HepG2 (cell line): ENCODE results near the gene BATF2. TPM values are rescaled to one million over a fixed set of nuclear protein-coding genes. Genes with fewer than 3 reads are reported as not detected.

Experiments
- ATAC-seq: fragments of 200-7000 bp; cut with Tn5 transposase; 3 replicates; pipeline ENCODE4 v1.9.1; 2020; ENCODE audit warnings: mild to moderate bottlenecking, moderate library complexity
- BruUV-seq: library from RNA; stranded (reverse); fragments of 400-500 nt; replicated peaks from 2 replicates; lab custom pipeline; 2021; lab: Mats Ljungman, UMichigan
- CTCF ChIA-PET: fragments of 300-600 bp; formaldehyde crosslinking; extraction: SDS; loops from one replicate; lab custom pipeline; 2021; ENCODE audit warnings: low total read pairs, inconsistent platforms, low intra/inter-chr PET ratio; lab: Yijun Ruan, JAX
- POLR2A ChIA-PET: fragments of 350-600 bp; sonication (Branson Sonifier 250); formaldehyde crosslinking; loops from one replicate; lab custom pipeline; 2020; ENCODE audit warnings: antibody characterized with exemption, inconsistent platforms; lab: Yijun Ruan, JAX
- DNase-seq: peaks from one replicate; pipeline ENCODE4 v3.0.0-alpha.2; 2015; ENCODE audit warnings: low spot score
- FAIRE-seq: peaks from 3 replicates; lab custom pipeline; 2011; peaks lifted over from hg19 to GRCh38; lab: Jason Lieb, UNC
- H2AFZ ChIP-seq: one replicate; pipeline ENCODE4 v1.6.1; 2011; ENCODE audit warnings: low read length, inconsistent platforms
- H3K27ac ChIP-seq: fragments of 300-600 bp; 3 replicates; pipeline ENCODE4 v1.8.0; 2011; ENCODE audit warnings: mixed run types, mild to moderate bottlenecking, mixed read lengths, low read length, inconsistent platforms; ENCODE audit not compliant: insufficient read depth; ENCODE audit errors: extremely low read length
- H3K27me3 ChIP-seq, 2 experiments: fragments of 200-600 bp in 1 of 2; 2 replicates in 1 of 2; 3 replicates in 1 of 2; pipeline versions ENCODE4 v1.6.0 to v1.8.0; 2011; ENCODE audit warnings: low read length in 2 of 2, mild to moderate bottlenecking in 2 of 2, moderate library complexity in 2 of 2, inconsistent platforms in 1 of 2; ENCODE audit not compliant: insufficient read depth in 2 of 2, control insufficient read depth in 1 of 2
- H3K36me3 ChIP-seq, 2 experiments: fragments of 200-600 bp in 1 of 2; replicated peaks in 1 of 2; 2 replicates in 1 of 2; 3 replicates in 1 of 2; pipeline versions ENCODE4 v1.5.1 to v1.8.0; 2011; ENCODE audit warnings: low read length in 2 of 2, inconsistent platforms in 1 of 2; ENCODE audit not compliant: insufficient read depth in 2 of 2, control insufficient read depth in 1 of 2
- H3K4me1 ChIP-seq: 2 replicates; pipeline ENCODE4 v1.5.1; 2012; ENCODE audit warnings: low read length, inconsistent platforms; ENCODE audit not compliant: insufficient read depth
- H3K4me2 ChIP-seq: 2 replicates; pipeline ENCODE4 v1.6.0; 2011; ENCODE audit warnings: low read depth, low read length, inconsistent platforms
- H3K4me3 ChIP-seq, 3 experiments: fragments of 200-600 bp in 1 of 3; sonication (generic), shearing (Covaris generic) in 1 of 3; replicated peaks in 1 of 3; 2 replicates each; pipeline ENCODE4 v1.5.1; 2011 to 2016; ENCODE audit warnings: low read length in 3 of 3, inconsistent platforms in 2 of 3, low read depth in 2 of 3, mild to moderate bottlenecking in 2 of 3, control low read depth in 1 of 3, mixed read lengths in 1 of 3; ENCODE audit not compliant: insufficient read depth in 1 of 3
- H3K79me2 ChIP-seq: one replicate; pipeline ENCODE4 v1.6.1; 2011; ENCODE audit warnings: low read length, inconsistent platforms; ENCODE audit not compliant: insufficient read depth
- H3K9ac ChIP-seq: 2 replicates; pipeline ENCODE4 v1.6.0; 2011; ENCODE audit warnings: mild to moderate bottlenecking, low read depth, low read length, inconsistent platforms; ENCODE audit not compliant: insufficient read depth
- H3K9me3 ChIP-seq: 2 replicates; pipeline ENCODE4 v1.5.1; 2012; ENCODE audit warnings: mild to moderate bottlenecking, low read length
- H4K20me1 ChIP-seq: 2 replicates; pipeline ENCODE4 v1.6.0; 2011; ENCODE audit warnings: inconsistent platforms, mild to moderate bottlenecking, low read length, moderate library complexity; ENCODE audit not compliant: insufficient read depth
- GLI4 ChIP-seq: sonication (generic); formaldehyde crosslinking; IDR thresholded peaks from 2 replicates; pipeline ENCODE4 v1.5.1; 2020; ENCODE audit warnings: missing genetic modification reagents, mild to moderate bottlenecking, moderate library complexity, borderline replicate concordance
- HMGA1 ChIP-seq: sonication (generic); formaldehyde crosslinking; conservative IDR thresholded peaks from 2 replicates; pipeline ENCODE4 v1.4.0; 2020; ENCODE audit warnings: missing genetic modification reagents
- PAWR ChIP-seq: sonication (generic); formaldehyde crosslinking; IDR thresholded peaks from 2 replicates; pipeline ENCODE4 v1.4.0; 2020; ENCODE audit warnings: missing genetic modification reagents, mild to moderate bottlenecking, borderline replicate concordance
- ZFP41 ChIP-seq: sonication (generic); formaldehyde crosslinking; IDR thresholded peaks from 2 replicates; pipeline ENCODE4 v1.4.0; 2020; ENCODE audit warnings: mild to moderate bottlenecking, missing genetic modification reagents, borderline replicate concordance
- ZNF317 ChIP-seq: sonication (generic); formaldehyde crosslinking; IDR thresholded peaks from 2 replicates; pipeline ENCODE4 v1.5.0; 2020; ENCODE audit warnings: mild to moderate bottlenecking, missing genetic modification reagents
- ZNF326 ChIP-seq: sonication (generic); formaldehyde crosslinking; IDR thresholded peaks from 2 replicates; pipeline ENCODE4 v1.4.0; 2020; ENCODE audit warnings: missing genetic modification reagents, borderline replicate concordance
- WGBS: methylation state at CpG from one replicate; pipeline ENCODE4 v1.1.6; 2017; ENCODE audit warnings: low lambda C conversion rate; 5-methylcytosine and 5-hydroxymethylcytosine counted together
- in situ Hi-C: cut with HindIII; loops from 2 replicates; pipeline ENCODE4 v1.10.0; 2017; ENCODE audit warnings: low pct_unique_long_range_greater_than_20kb; ENCODE audit not compliant: extremely low pct_ligation_motif_present
- intact Hi-C: fragments of 100-400 bp; cut with micrococcal nuclease; formaldehyde crosslinking; loops from one replicate; pipeline ENCODE4 v1.10.0; 2022; ENCODE audit not compliant: unreplicated experiment
- polyA plus RNA-seq, 8 experiments: library from polyadenylated mRNA; depleted of rRNA in 3 of 8; stranded (reverse) in 7 of 8; unstranded in 1 of 8; fragments of >200 nt; fragmentation: Illumina TruSeq in 4 of 8; extraction: Trizol in 4 of 8; gene quantifications; 2 replicates each; pipeline versions ENCODE4 v1.2.1 to v1.2.3, GENCODE V29; 2011 to 2016; ENCODE audit warnings: low read depth in 4 of 8, missing spikeins in 1 of 8, mixed read lengths in 1 of 8; ENCODE audit not compliant: insufficient read depth in 1 of 8
- total RNA-seq, 5 experiments: library from RNA; depleted of rRNA; stranded (reverse); fragments of >200 nt; fragmentation: Illumina TruSeq; extraction: Trizol; gene quantifications; 2 replicates each; pipeline ENCODE4 v1.2.3, GENCODE V29; 2016; ENCODE audit warnings: low read depth in 1 of 5
- TF ChIP-seq, protein P1 (sequence below): sonication (generic); formaldehyde crosslinking; IDR thresholded peaks from 2 replicates; pipeline ENCODE4 v1.9.0; 2021; ENCODE audit warnings: missing genetic modification reagents, mild to moderate bottlenecking, borderline replicate concordance
- TF ChIP-seq, protein P2 (sequence below): sonication (generic); formaldehyde crosslinking; IDR thresholded peaks from 2 replicates; pipeline ENCODE4 v1.5.0; 2020; ENCODE audit warnings: missing genetic modification reagents

BATF2 gene
- total and polyA plus RNA-seq, 2 of the 13 experiments (the other 11 are each of a cell fraction or from before 2014, with no cell fraction given), result 2.8 to 3.9 TPM

DNA sequence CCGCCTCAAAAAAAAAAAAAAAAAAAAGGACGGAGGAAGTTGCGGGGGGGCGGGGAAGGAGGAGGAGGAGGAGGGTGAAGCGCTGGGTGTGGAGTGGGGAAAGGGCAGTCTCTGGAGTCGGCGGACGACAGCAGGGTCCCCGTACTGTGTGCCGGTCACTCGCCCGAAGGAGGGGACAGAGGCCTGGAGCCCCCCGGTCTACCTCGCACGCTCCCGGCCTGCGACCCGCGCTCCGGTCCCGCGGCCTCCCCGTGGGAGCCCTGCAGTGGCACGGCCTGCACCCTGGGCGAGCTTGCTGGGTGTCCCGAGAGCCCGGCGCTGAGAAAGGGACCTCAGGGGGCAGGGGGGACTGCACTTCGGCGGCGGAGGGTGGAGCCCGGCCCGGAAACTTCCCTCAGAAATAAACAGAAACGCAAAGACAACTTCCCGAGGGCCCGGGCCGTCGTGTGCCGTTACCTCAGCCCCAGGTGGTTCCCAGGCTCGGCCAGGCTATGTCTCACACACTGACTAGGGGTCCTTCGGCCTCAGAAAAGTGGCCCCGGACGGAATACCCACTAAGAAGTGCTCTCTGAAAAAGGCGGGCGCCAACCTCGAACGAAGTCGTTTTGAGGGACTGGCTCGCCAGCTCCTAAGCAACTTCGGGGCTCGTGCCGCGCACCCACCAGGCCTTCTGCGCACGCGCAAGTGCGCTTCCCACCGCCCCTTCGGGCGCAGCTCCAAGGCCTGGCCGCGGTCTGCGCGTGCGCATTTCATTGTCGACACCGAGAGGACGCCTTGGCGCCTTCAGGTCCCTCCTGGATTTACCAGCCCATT lies 25.1 kb downstream of the BATF2 start, which contains the start of gene MAJIN:
Gene MAJIN (minus strand): TSS at position 688 of the 813 bp plus-strand sequence. CDS start 12,703 bp downstream, outside the sequence.
- 68% methylated on average over 39 of the region's 69 CpGs for WGBS
- H3K4me3 ChIP-seq, result no peak within 1 kb of the TSS
- H3K27me3 ChIP-seq, result peaks cover 0 to 10% of the 10 kb centered on the region in 2 experiments; a peak in 2 of 5 replicates
- H3K9ac ChIP-seq, result no peak within 1 kb of the TSS
- no peak within 1 kb of the TSS for H3K27ac ChIP-seq
- BruUV-seq, result no TSS peak
- in situ Hi-C loops (no loop called here), intact Hi-C loops (no loop called here)
- H3K36me3 ChIP-seq, result no peaks in the 10 kb centered on the region
- ATAC-seq (no peak), DNase-seq (no peak), FAIRE-seq (no peak)
- CTCF ChIA-PET, result no interaction called here
- no peaks in the 10 kb centered on the region for H4K20me1 ChIP-seq
- TF ChIP-seq PAWR (CRISPR knock-in tag), result no peak
- TF ChIP-seq ZFP41 (CRISPR knock-in tag), result no peak
- no peak for TF ChIP-seq ZNF326 (CRISPR knock-in tag)
- no peaks in the 10 kb centered on the region for H3K79me2 ChIP-seq
- no peak within 1 kb of the TSS for H3K4me2 ChIP-seq
- POLR2A ChIA-PET, result no interaction called here
- H3K4me1 ChIP-seq, result no peaks in the 10 kb centered on the region
- no peak within 1 kb of the TSS for H2AFZ ChIP-seq
- H3K9me3 ChIP-seq, result no peaks in the 10 kb centered on the region

DNA sequence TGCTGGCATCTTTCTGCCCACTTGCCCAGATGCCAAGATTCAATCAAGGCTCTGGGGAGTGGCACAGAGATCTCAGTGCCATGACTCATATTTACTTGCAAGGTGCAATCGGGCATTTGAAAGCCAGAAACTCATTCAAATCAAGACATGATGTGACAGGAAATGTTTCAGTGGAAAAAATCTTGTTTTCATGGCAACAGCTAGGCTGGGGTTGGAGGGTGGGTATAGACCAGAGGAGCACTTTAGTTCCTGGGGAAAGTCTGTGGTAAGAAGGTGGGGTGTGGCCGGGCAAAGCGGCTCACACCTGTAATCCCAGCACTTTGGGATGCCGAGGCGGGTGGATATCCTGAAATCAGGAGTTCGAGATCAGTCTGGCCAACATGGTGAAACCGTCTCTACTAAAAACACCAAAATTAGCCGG lies 26.0 kb downstream of the BATF2 start:
- FAIRE-seq (no peak), ATAC-seq (no peak), DNase-seq (no peak)
- whole genome bisulfite sequencing, result 78% methylated on average over 8 of the region's 8 CpGs
- H3K9ac ChIP-seq, result no peak overlapping the region
- no peaks in the 10 kb centered on the region for H3K4me1 ChIP-seq
- TF ChIP-seq ZNF317, result no peak
- TF ChIP-seq GLI4, result no peak
- TF ChIP-seq, protein P1, sequence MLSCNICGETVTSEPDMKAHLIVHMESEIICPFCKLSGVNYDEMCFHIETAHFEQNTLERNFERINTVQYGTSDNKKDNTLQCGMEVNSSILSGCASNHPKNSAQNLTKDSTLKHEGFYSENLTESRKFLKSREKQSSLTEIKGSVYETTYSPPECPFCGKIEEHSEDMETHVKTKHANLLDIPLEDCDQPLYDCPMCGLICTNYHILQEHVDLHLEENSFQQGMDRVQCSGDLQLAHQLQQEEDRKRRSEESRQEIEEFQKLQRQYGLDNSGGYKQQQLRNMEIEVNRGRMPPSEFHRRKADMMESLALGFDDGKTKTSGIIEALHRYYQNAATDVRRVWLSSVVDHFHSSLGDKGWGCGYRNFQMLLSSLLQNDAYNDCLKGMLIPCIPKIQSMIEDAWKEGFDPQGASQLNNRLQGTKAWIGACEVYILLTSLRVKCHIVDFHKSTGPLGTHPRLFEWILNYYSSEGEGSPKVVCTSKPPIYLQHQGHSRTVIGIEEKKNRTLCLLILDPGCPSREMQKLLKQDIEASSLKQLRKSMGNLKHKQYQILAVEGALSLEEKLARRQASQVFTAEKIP (CRISPR knock-in tag), result no peak
- TF ChIP-seq HMGA1, result no peak
- TF ChIP-seq, protein P2, sequence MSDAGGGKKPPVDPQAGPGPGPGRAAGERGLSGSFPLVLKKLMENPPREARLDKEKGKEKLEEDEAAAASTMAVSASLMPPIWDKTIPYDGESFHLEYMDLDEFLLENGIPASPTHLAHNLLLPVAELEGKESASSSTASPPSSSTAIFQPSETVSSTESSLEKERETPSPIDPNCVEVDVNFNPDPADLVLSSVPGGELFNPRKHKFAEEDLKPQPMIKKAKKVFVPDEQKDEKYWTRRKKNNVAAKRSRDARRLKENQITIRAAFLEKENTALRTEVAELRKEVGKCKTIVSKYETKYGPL (CRISPR knock-in tag), result no peak
- no peak overlapping the region for H3K4me3 ChIP-seq
- peaks cover 0 to 6% of the 10 kb centered on the region in 2 experiments; a peak in 2 of 5 replicates for H3K27me3 ChIP-seq
- in situ Hi-C loops, result no loop called here
- intact Hi-C loops, result no loop called here
- H3K36me3 ChIP-seq, result no peaks in the 10 kb centered on the region
- H3K79me2 ChIP-seq, result no peaks in the 10 kb centered on the region
- no peak overlapping the region for H3K4me2 ChIP-seq
- H2AFZ ChIP-seq, result no peak overlapping the region
- ChIA-PET POLR2A (no interaction called here), CTCF (no interaction called here)
- H4K20me1 ChIP-seq, result no peaks in the 10 kb centered on the region
- H3K27ac ChIP-seq, result no peak overlapping the region
- H3K9me3 ChIP-seq, result no peaks in the 10 kb centered on the region
- BruUV-seq, result no TSS peak
